Measurements from ENCODE around the gene CYB5R2. TPM values are rescaled to one million over a fixed set of nuclear protein-coding genes. Genes with fewer than 3 reads are reported as not detected.
A peak's percentile ranks its signal among the peaks of the same experiment; 100 is the strongest.

CYB5R2 gene
- total RNA-seq, 1 donor from 2014 or later = 23.2 TPM

DNA sequence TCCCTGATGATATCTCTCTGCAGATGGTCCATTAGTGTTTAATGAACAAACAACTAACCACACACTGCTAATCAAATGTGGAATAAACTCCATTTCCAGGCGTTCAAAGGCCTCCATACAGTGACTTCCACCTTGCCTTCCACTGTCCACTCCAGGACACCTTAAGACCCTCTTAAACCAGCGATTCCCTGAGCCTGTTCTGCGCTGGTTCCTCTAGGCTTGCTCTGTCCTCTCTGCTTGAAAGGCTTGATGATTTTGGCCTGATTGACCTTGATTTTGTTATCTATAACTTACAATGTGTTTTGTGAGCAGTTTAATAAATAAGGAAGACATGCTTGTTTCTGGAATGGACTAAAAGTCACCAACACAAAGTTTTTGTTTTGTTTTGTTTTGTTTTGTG lies 20.9 kb upstream of the CYB5R2 start:
- Mint-ChIP-seq H3K4me3 (no peak overlapping the region), H3K36me3 (no peaks in the 10 kb centered on the region), H3K4me1 (ENCODE audit: unreplicated experiment) (peaks cover 14% of the 10 kb centered on the region), H3K27me3 (peaks cover 5% of the 10 kb centered on the region), H3K27ac (no peak overlapping the region), H3K9me3 (no peaks in the 10 kb centered on the region)
- DNase-seq (ENCODE audit: extremely low spot score, unreplicated experiment) = no peak
- TF ChIP-seq, protein P1, sequence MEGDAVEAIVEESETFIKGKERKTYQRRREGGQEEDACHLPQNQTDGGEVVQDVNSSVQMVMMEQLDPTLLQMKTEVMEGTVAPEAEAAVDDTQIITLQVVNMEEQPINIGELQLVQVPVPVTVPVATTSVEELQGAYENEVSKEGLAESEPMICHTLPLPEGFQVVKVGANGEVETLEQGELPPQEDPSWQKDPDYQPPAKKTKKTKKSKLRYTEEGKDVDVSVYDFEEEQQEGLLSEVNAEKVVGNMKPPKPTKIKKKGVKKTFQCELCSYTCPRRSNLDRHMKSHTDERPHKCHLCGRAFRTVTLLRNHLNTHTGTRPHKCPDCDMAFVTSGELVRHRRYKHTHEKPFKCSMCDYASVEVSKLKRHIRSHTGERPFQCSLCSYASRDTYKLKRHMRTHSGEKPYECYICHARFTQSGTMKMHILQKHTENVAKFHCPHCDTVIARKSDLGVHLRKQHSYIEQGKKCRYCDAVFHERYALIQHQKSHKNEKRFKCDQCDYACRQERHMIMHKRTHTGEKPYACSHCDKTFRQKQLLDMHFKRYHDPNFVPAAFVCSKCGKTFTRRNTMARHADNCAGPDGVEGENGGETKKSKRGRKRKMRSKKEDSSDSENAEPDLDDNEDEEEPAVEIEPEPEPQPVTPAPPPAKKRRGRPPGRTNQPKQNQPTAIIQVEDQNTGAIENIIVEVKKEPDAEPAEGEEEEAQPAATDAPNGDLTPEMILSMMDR (conservative IDR thresholded peaks at IDR 0.05) = no peak

DNA sequence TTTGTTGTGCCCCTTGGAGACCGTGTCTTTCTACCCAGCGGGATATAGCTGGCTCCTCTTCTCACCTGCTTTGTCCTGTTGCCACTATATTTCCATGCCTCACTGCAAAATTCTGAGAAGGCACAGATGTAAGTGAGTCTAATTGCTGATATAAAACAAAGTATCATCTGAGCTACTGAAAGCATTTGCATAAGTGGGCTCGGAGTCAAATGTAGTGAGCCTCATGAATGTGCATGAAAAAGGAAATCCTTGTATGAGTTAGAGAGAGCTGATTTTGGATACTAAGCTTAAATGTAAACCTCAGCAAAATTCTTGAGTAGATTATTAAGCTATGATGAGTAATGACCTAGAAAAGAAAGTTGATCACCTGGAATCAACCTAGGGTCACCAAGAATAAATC lies 19.1 kb upstream of the CYB5R2 start:
- Mint-ChIP-seq H3K9me3 (no peaks in the 10 kb centered on the region), H3K4me1 (ENCODE audit: unreplicated experiment) (peaks cover 19% of the 10 kb centered on the region), H3K27me3 (peaks cover 5% of the 10 kb centered on the region), H3K27ac (no peak overlapping the region), H3K4me3 (no peak overlapping the region), H3K36me3 (no peaks in the 10 kb centered on the region)
- TF ChIP-seq, protein P1 (conservative IDR thresholded peaks at IDR 0.05) = no peak
- no peak for DNase-seq (ENCODE audit: extremely low spot score, unreplicated experiment)

DNA sequence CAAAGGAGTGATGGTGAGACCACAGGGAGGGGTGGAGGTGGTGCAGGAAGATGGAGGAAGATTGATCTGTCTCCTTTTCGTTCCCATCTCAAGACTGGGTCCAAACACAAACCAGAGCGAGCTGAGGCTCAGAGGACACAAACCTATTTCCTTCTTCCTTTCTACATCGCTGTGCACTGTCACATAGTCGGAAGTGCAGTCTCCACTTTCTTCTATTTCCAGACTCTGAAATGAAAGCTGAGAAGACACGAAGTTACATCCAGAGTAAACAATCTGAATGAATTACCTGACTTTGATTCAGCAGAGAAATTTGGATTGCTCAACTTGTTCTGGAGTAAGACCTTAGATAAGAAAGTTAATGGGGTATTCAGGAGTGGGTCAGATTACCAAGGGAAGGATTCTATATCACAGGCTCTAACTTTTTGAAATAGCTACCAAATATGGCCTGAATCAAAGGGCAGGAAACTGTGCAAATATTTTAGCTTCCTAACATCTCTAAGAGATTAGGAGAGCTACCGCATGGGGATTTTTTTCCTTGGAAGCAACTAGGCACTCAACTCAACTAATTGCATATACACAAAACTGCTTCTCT lies 18.6 kb upstream of the CYB5R2 start:
- H3K4me1 Mint-ChIP-seq (ENCODE audit: unreplicated experiment) = peaks cover 19% of the 10 kb centered on the region
- DNase-seq (ENCODE audit: extremely low spot score, unreplicated experiment) = no peak
- H3K27ac Mint-ChIP-seq = no peak overlapping the region
- peaks cover 5% of the 10 kb centered on the region for H3K27me3 Mint-ChIP-seq
- H3K4me3 Mint-ChIP-seq = no peak overlapping the region
- no peaks in the 10 kb centered on the region for H3K9me3 Mint-ChIP-seq
- no peaks in the 10 kb centered on the region for H3K36me3 Mint-ChIP-seq
- TF ChIP-seq, protein P1 (conservative IDR thresholded peaks at IDR 0.05) = no peak

DNA sequence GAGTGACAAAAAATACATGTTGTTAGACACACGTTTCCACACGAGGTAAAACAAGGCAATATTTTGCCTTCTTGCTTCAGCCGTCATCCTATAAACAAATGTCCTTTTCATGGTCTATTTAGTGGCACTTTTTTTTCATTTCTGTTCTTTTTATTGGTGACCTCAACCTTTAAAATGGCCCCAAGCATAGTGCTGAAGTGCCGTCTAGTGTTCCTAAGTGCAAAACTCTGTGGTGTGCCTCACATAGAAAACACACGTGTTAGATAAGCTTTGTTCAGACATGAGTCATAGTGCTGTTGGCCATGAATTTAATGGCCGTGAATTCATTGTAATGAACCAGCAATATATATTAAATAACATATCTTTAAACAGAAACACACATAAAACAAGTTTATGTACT lies 17.3 kb upstream of the CYB5R2 start:
- Mint-ChIP-seq H3K36me3 (no peaks in the 10 kb centered on the region), H3K9me3 (no peaks in the 10 kb centered on the region), H3K4me1 (ENCODE audit: unreplicated experiment) (peaks cover 19% of the 10 kb centered on the region), H3K27me3 (peaks cover 5% of the 10 kb centered on the region), H3K27ac (no peak overlapping the region), H3K4me3 (no peak overlapping the region)
- DNase-seq (ENCODE audit: extremely low spot score, unreplicated experiment) = no peak
- TF ChIP-seq, protein P1 (conservative IDR thresholded peaks at IDR 0.05) = peak; percentile 51

DNA sequence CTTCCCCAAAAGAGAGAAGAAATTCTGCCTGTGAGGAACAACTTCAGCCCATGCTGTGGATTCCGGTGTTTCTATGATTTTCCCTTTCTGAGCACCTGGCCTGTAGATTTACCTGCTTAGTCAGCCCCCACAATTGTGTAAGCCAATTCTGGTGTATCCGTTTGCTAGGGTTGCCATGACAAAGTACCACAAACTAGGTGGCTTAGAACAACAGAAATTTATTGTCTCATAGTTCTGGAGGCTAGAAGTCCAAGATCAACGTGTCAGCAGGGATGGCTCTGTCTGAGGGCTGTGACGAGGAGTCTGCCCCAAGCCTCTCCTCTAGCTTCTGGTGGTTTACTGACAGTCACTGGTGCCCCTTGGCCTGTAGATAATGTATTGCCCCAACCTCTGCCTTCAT lies 15.9 kb upstream of the CYB5R2 start:
- no peak overlapping the region for H3K27ac Mint-ChIP-seq

More for the DNA sequence above, 15.9 kb upstream of the CYB5R2 start:
- Mint-ChIP-seq H3K9me3 (no peaks in the 10 kb centered on the region), H3K4me3 (no peak overlapping the region), H3K36me3 (no peaks in the 10 kb centered on the region), H3K4me1 (ENCODE audit: unreplicated experiment) (peaks cover 18% of the 10 kb centered on the region), H3K27me3 (peaks cover 5% of the 10 kb centered on the region)
- DNase-seq (ENCODE audit: extremely low spot score, unreplicated experiment) = no peak
- TF ChIP-seq, protein P1 (conservative IDR thresholded peaks at IDR 0.05) = no peak
